Measurements from ENCODE around the gene F8. TPM values are rescaled to one million over a fixed set of nuclear protein-coding genes. Genes with fewer than 3 reads are reported as not detected.
A peak's percentile ranks its signal among the peaks of the same experiment; 100 is the strongest.

Gene F8
- total RNA-seq (1 to 10 TPM; 1.1 to 1.6 TPM), polyA plus RNA-seq (1 to 10 TPM; 2.4 to 5.5 (median 2.7) TPM), total RNA-seq (0.98 to 2.8 (median 1.6) reads per million in 6 experiments)

DNA sequence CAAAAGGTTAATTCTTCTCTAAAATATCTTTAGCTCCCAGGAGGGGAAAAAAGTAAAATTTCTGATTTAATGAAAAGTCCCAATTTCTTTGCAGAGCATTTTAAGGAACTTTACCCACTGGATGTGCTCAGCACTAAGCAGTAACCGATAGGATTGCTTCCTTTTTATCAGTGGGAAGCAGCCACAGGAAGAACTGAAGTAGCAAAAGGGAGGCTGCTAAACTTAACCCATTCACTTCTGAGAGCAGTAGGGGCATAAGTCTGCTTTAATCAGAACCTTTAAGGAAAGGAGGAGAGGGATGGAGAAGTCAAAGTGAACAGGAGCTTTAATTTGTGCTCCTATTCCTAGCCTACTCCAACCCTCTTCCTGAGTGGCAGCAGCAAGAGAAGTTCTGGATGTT is at the start of gene F8:
Gene F8 (minus strand): TSS at position 139 of the 400 bp plus-strand sequence. CDS start 171 bp downstream, outside the sequence.
- Mint-ChIP-seq H3K27me3 (no peaks in the 10 kb centered on the region), H3K4me1 (peaks cover 0 to 4% (median under 1%) of the 10 kb centered on the region in 4 donors), H3K4me3 (no peak within 1 kb of the TSS), H3K36me3 (no peaks in the 10 kb centered on the region), H3K9me3 (no peaks in the 10 kb centered on the region), H3K27ac (no peak within 1 kb of the TSS)
- ATAC-seq (no peak), DNase-seq (no peak)
- POLR2A ChIA-PET: no interaction called here

DNA sequence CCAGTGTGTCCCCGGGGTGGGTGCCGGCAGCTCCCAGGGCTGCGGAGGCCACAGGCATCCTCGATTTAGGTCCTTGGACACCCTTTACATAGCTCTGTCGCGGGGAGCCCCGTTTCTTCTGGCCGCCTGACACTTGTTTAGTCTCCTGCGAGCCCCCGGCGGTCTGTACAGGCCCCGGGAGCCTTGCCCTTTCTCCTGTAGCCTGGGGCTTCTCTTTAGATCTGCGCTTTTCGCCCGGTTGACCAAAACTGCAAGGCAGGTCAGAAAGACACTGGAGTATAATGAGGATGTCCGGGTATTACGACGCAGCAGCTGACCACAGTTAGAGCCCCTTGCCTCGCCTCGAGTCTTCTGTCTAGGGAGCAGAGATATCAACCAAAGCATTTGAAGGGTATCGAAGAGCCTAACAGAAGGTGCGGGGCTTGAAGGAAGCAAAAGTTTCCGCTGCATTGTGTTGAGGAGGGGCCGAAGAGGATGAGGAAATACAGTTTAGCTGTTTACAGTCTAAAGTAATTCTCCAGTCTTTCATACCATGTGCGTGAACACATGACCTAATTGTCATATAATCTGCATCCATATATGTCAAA is 49.3 kb upstream of the F8 start:
- POLR2A ChIA-PET: interaction anchor here (0.8 to 1.5 kb wide), 5 partner anchors 45 to 145 kb away, joined by 3 to 12 read pairs (median 3); partner anchors contain the start of gene FUNDC2
- ATAC-seq (peak in 1 of 2 donors; percentile 24), DNase-seq (no peak)
- peak overlapping the region; percentile 80 to 97 (median 95) for H3K27ac Mint-ChIP-seq
- peaks cover 0 to 33% (median 1%) of the 10 kb centered on the region in 3 donors for H3K36me3 Mint-ChIP-seq
- H3K9me3 Mint-ChIP-seq: no peaks in the 10 kb centered on the region
- H3K27me3 Mint-ChIP-seq: no peaks in the 10 kb centered on the region
- H3K4me3 Mint-ChIP-seq: peak overlapping the region; percentile 80 to 94 (median 90)
- peaks cover 27 to 56% (median 53%) of the 10 kb centered on the region in 4 donors for H3K4me1 Mint-ChIP-seq

DNA sequence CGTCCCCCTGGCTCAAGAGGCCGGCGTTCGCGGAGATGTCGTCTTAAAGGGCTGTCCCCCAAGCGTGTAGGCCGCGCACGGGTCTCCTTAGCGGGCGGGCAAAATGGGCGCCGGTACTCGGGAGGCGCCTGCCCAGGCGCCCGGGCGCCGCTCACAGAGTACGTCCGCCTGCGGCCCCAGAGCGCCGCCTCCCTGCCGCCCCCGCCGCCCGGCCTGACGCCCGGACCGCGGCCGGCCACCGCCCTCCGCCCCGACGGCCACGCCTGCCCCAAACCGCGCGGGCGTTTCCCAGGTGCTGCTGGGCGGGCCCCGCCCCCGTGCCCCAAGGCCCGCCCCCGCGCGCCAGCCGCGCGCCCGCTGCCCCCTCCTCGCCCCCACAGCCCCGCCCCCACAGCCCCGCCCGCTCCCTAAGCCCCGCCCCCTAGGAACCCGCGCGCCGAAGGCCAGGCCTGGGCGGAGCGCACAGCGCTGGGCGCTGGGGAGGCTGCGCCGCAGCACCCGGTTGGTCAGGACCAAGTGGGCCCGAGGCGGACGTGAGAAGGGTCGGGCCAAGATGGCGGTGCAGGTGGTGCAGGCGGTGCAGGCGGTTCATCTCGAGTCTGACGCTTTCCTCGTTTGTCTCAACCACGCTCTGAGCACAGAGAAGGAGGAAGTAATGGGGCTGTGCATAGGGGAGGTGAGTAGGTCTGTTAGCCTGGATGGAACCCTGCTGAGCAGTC is 48.6 kb upstream of the F8 start, which contains the start of the genes BRCC3, CMC4 and MTCP1:
Gene BRCC3 (plus strand): TSS at position 534 of the 719 bp plus-strand sequence. CDS start 20 bp downstream, at position 554.
Gene CMC4 (minus strand): TSS at position 162 of the 719 bp plus-strand sequence. CDS start 7,113 bp downstream, outside the sequence.
Gene MTCP1 (minus strand): TSS at position 162 of the 719 bp plus-strand sequence. CDS start 5,126 bp downstream, outside the sequence.
- Mint-ChIP-seq H3K36me3 (peaks cover 0 to 30% (median 0%) of the 10 kb centered on the region in 3 donors), H3K4me1 (peaks cover 27 to 60% (median 54%) of the 10 kb centered on the region in 4 donors), H3K9me3 (no peaks in the 10 kb centered on the region), H3K4me3 (peak within 1 kb of the TSS; percentile 80 to 94 (median 90)), H3K27ac (peak within 1 kb of the TSS; percentile 80 to 97 (median 95)), H3K27me3 (no peaks in the 10 kb centered on the region)
- ATAC-seq (peak; percentile 80 to 91), DNase-seq (peak; percentile 55 to 87 (median 72))
- POLR2A ChIA-PET: interaction anchor here (0.8 to 1.5 kb wide), 6 partner anchors 44 to 146 kb away, joined by 3 to 12 read pairs (median 3); partner anchors contain the start of gene FUNDC2

DNA sequence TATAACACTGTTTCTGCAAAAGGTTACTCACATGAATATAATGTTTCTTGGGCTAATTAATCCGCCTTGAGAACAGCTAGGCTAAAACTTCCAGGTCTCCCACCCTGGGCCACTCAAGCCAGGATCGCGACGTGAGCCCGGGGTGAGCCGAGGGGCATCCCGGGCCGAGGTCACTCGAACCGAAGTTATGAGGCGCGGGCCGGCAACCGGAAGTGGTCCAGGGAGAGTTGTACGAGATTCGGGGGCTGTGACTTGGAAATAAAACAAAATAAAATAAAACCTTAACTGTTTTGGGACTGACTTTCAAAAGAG is 48.1 kb upstream of the F8 start:
- peak overlapping the region in 9 of 10 donors; percentile 83 to 94 (median 91) for H3K27ac Mint-ChIP-seq
- peak in 1 of 10 donors; percentile 2 for DNase-seq
- peaks cover 27 to 60% (median 53%) of the 10 kb centered on the region in 4 donors for H3K4me1 Mint-ChIP-seq
- POLR2A ChIA-PET: interaction anchor here (1.0 kb wide), 1 partner anchor 44 kb away, joined by 6 read pairs; the partner anchor contains the start of gene FUNDC2
- H3K36me3 Mint-ChIP-seq: peaks cover 0 to 24% (median 0%) of the 10 kb centered on the region in 3 donors
- peak; percentile 1 to 7 for ATAC-seq
- no peaks in the 10 kb centered on the region for H3K27me3 Mint-ChIP-seq
- H3K9me3 Mint-ChIP-seq: no peaks in the 10 kb centered on the region
- peak overlapping the region; percentile 70 to 90 (median 84) for H3K4me3 Mint-ChIP-seq

DNA sequence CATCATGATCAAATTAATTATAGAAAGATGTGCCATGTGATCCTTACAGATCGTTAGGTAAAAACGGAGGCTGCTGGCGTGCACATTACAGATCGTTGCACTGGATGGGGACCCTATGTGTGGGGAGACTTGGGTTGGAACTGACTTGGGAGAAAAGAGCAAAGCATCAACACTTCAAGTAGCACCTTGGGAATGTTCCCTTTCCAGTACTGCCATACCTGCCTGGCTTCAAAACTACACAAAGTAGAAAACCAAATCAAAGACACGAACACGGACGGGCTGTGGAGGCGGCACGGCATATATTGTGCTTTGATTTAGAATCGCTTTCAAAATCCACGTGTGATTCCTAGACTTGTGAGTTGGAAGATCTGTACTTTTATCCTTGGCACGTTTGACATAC is 47.5 kb upstream of the F8 start:
- Mint-ChIP-seq H3K36me3 (peaks cover 0 to 21% (median 0%) of the 10 kb centered on the region in 3 donors), H3K4me1 (peaks cover 22 to 55% (median 48%) of the 10 kb centered on the region in 4 donors), H3K27ac (peak overlapping the region in 9 of 10 donors; percentile 80 to 94 (median 91)), H3K4me3 (peak overlapping the region; percentile 70 to 90 (median 84)), H3K9me3 (no peaks in the 10 kb centered on the region), H3K27me3 (no peaks in the 10 kb centered on the region)
- POLR2A ChIA-PET: interaction anchor here (1.0 kb wide), 1 partner anchor 43 kb away, joined by 6 read pairs; the partner anchor contains the start of gene FUNDC2
- no peak for ATAC-seq
- DNase-seq: no peak

DNA sequence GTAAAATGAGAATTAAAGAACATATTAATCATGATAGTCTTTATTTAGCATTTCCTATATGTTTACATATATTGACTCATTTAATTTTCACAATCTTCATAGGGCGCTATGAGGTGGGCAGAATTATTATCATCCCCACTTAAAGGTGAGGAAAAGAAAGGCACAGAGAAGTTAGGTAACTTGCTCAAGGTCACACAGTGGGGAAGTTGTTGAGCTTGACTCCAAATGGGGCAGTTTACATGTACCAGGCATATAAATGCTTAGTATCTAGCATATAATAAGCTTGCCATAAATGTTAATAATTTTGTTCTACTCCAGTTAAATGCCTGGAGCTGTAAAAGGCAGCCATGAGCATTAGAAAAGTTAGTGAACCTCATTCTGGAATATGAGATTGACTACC is 46.9 kb upstream of the F8 start:
- no peaks in the 10 kb centered on the region for H3K9me3 Mint-ChIP-seq
- no peak for ATAC-seq
- DNase-seq: no peak
- POLR2A ChIA-PET: no interaction called here
- peaks cover 0 to 20% (median 0%) of the 10 kb centered on the region in 3 donors for H3K36me3 Mint-ChIP-seq
- peak overlapping the region in 9 of 10 donors; percentile 4 to 90 (median 80) for H3K4me3 Mint-ChIP-seq
- no peaks in the 10 kb centered on the region for H3K27me3 Mint-ChIP-seq
- H3K27ac Mint-ChIP-seq: peak overlapping the region in 2 of 10 donors; percentile 25 to 91
- peaks cover 22 to 54% (median 46%) of the 10 kb centered on the region in 4 donors for H3K4me1 Mint-ChIP-seq

DNA sequence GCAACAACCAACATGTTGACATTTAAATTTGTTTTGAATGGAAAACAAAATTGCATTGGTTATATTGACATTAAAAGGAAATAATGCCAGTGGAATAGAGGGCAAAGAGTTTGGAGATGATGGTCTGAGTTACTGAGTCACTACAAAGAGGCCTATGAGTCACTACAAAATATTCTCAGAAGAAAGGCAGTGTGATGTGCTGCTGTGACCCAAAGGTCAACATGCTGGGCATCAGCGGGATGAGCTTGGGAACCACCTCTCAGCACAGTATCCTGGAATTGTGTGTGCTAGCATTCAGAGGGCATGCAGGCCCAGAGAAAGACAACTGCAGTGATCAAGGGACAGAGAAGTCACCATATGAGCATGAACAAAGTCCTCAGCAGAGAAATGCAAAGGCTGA is 45.6 kb upstream of the F8 start:
- POLR2A ChIA-PET: interaction anchor here (1.5 kb wide), 1 partner anchor 41 kb away, joined by 4 read pairs; the partner anchor contains the start of gene FUNDC2
- Mint-ChIP-seq H3K27ac (peak overlapping the region in 1 of 10 donors; percentile 31), H3K4me3 (peak overlapping the region in 2 of 10 donors; percentile 7 to 19), H3K27me3 (no peaks in the 10 kb centered on the region), H3K4me1 (peaks cover 12 to 41% (median 33%) of the 10 kb centered on the region in 4 donors), H3K9me3 (no peaks in the 10 kb centered on the region), H3K36me3 (peaks cover 0 to 8% (median 0%) of the 10 kb centered on the region in 3 donors)
- DNase-seq (no peak), ATAC-seq (no peak)

DNA sequence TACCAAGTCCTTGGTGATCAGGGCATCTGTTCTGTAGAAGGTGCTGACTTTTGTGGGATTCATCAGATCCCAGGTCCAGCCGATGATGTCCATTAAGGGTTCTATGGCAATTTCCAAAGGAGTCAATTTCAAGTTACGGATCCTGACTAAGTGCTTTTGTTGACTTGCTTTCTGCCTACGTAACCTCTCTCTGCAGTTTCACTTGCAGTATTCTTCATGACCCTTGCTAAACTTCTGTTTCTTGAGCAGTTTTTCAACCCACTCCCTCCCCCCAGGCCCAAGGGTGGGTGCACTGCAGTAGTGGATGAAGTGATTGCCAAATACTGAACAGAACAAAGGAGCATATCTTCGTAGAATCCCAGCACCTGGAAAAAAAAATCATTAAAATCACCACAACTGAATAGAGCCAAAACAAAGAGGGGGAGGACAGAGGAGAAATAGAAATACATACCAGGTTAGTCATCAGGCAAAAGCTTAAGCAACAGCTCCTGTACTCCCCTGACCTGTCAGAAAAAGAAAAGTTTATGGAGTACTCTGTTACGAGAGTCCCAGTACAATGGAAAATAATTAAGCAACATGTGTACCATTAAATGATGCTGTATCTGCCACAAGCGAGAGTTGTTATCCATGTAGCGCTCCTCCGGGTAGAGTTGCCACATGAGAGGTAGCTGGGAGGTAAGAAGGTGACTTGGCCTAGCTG is 42.7 kb upstream of the F8 start:
- POLR2A ChIA-PET: no interaction called here
- no peak overlapping the region for H3K4me3 Mint-ChIP-seq
- no peak for ATAC-seq
- DNase-seq: no peak
- peaks cover 9 to 27% (median 19%) of the 10 kb centered on the region in 4 donors for H3K4me1 Mint-ChIP-seq
- H3K27me3 Mint-ChIP-seq: no peaks in the 10 kb centered on the region
- H3K9me3 Mint-ChIP-seq: no peaks in the 10 kb centered on the region
- peak overlapping the region in 1 of 10 donors; percentile 26 for H3K27ac Mint-ChIP-seq
- H3K36me3 Mint-ChIP-seq: peaks cover 0 to 14% (median 0%) of the 10 kb centered on the region in 3 donors

DNA sequence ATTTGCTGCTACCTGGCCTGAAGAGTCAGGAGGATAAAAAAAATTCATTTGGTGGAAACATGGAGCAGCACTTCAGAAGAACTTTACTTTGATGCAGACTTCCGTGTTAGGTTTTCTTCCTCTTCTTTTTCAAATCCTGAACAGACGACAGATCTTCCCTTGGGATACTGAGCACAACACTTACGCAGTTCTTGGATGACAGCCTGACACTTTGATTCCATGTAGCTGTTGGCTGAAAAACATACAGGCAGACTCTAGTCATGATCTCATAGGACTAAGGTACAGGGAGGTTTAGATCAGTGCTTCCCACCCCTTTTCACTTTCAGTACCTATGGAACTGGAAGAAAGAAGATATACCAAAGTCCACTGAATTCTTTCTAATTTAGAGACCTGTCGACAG is 39.2 kb upstream of the F8 start:
- Mint-ChIP-seq H3K36me3 (peaks cover 0 to 14% (median 0%) of the 10 kb centered on the region in 3 donors), H3K4me3 (no peak overlapping the region), H3K27ac (peak overlapping the region in 3 of 10 donors; percentile 4 to 40 (median 37)), H3K4me1 (peaks cover 0 to 16% (median 11%) of the 10 kb centered on the region in 4 donors), H3K27me3 (no peaks in the 10 kb centered on the region), H3K9me3 (no peaks in the 10 kb centered on the region)
- POLR2A ChIA-PET: no interaction called here
- DNase-seq (no peak), ATAC-seq (no peak)

DNA sequence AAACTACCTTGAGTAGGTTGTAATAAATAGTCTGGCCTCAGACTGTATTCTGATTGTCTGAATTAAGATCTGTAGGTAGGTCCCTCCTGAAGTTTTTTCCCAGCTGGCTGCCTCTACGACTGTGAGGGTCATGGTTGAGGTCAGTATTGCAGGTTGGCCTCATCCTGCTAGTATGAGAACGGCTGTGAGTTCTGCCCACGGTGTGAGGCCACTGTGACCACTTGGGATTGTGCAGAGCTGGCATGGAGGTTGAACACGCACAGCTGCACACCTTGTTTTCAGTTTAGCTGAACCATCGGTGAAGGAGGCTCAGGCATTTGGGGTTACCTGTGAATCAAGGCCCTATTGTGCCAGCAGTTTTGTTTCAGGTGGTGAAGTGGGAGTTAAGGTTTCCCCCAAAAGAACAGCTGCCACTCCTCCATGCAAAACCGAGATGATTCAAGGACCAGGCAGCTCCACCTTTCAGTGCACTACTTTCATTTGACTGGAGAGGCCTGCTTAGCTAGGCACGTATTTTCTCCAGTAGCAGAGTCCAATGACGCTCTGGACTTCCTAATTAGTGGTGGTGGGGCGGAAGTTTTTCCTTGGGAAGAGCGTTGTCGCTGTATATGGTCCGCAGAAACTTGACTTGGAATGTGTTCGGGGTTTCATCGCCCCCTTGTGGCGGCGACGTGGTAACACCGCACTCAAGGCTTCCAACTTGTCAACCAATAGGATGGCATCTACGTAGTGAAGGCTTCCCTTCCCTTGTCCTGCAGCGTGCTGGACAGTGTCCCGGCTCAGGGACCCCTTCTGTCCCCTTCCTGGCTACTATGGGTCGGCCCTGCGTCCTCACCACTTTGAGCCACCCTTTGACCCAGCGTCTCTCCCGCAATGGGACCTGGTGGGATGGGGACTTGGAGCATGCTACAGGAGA is 34.6 kb upstream of the F8 start:
- H3K27me3 Mint-ChIP-seq: no peaks in the 10 kb centered on the region
- peaks cover 1 to 20% (median 17%) of the 10 kb centered on the region in 4 donors for H3K4me1 Mint-ChIP-seq
- no peaks in the 10 kb centered on the region for H3K9me3 Mint-ChIP-seq
- POLR2A ChIA-PET: interaction anchor here (1.3 kb wide), 1 partner anchor 30 kb away, joined by 6 read pairs; the partner anchor contains the start of gene FUNDC2
- DNase-seq (peak; percentile 21 to 59 (median 40)), ATAC-seq (peak; percentile 82 to 85)
- H3K27ac Mint-ChIP-seq: peak overlapping the region in 9 of 10 donors; percentile 67 to 90 (median 76)
- H3K4me3 Mint-ChIP-seq: peak overlapping the region; percentile 62 to 80 (median 71)
- peaks cover 0 to 30% (median 2%) of the 10 kb centered on the region in 3 donors for H3K36me3 Mint-ChIP-seq

DNA sequence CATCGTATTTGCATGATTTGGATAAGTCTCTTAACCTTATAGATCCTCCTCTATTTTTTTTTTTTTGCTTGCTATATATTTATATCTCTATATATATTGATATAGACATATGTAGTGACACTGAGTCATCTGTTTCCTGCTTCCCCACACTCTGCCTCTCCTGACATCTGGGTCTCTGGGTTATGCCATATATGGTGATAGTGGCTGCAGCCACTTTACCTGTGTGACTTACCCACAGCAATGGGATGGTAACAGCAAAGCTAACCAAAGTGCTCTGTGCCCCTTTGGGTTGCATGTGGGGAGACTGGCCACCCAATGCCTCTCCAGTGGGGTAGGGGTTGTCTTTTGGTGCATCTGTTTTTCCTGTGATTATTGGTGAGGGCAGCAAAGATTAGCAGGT is 33.9 kb upstream of the F8 start:
- POLR2A ChIA-PET: interaction anchor here (1.3 kb wide), 1 partner anchor 30 kb away, joined by 6 read pairs; the partner anchor contains the start of gene FUNDC2
- peaks cover 0 to 31% (median 2%) of the 10 kb centered on the region in 3 donors for H3K36me3 Mint-ChIP-seq
- ATAC-seq (peak; percentile 39 to 52), DNase-seq (no peak)
- H3K27me3 Mint-ChIP-seq: no peaks in the 10 kb centered on the region
- H3K9me3 Mint-ChIP-seq: no peaks in the 10 kb centered on the region
- H3K4me1 Mint-ChIP-seq: peaks cover 3 to 24% (median 20%) of the 10 kb centered on the region in 4 donors
- peak overlapping the region in 7 of 10 donors; percentile 3 to 80 (median 62) for H3K4me3 Mint-ChIP-seq
- peak overlapping the region in 6 of 10 donors; percentile 33 to 87 (median 70) for H3K27ac Mint-ChIP-seq
